Measurements from ENCODE around the gene GABRA4. TPM values are rescaled to one million over a fixed set of nuclear protein-coding genes. Genes with fewer than 3 reads are reported as not detected.

Gene GABRA4
- total RNA-seq, 1 experiment from 2014 or later: not detected

DNA sequence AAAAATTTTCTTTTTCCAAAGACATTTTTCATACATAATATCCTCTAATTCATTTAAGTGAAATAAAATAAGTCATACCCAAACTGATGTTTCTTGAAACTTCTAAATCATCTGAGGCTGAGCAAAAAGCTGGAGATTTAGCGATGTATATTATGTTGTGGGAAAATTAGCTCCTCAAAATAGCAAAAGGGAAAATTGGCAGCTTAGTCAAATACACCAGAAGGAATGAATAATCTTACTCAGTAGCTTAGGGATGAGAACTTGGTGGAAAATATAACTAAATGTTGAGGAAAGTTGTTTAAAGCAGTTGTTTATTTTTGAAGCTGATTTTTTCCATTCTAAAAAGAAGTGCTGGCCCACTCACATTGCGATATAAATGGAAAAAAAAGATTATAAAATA lies 40.9 kb downstream of the GABRA4 start:
- Mint-ChIP-seq H3K27me3 (ENCODE audit: low read depth) (no peaks in the 10 kb centered on the region; the same call in 1 of the 2 replicates), H3K36me3 (ENCODE audit: insufficient read depth in 1 of 3, low read depth in 3 of 3) (no peaks in the 10 kb centered on the region), H3K4me1 (no peaks in the 10 kb centered on the region), H3K9me3 (no peaks in the 10 kb centered on the region), H3K27ac (no peak overlapping the region), H3K4me3 (no peak overlapping the region)
- no CpG with 5 or more reads among the region's 2 CpGs for WGBS (ENCODE audit: extremely low coverage, insufficient read length, low lambda C conversion rate)
- Histone ChIP-seq H4K8ac (replicated peaks; ENCODE audit: insufficient read length, low read depth, low read length) (no peak overlapping the region), H3T11ph (ENCODE audit: low read length) (no peak overlapping the region), H3K4me1 (ENCODE audit: insufficient read depth, low read length) (no peaks in the 10 kb centered on the region), H3K27ac (ENCODE audit: insufficient read length, low read depth, low read length) (no peak overlapping the region), H4K5ac (ENCODE audit: insufficient read length, low read depth, low read length) (no peak overlapping the region), H3K4ac (ENCODE audit: low read depth, low read length) (no peak overlapping the region), H2BK12ac (ENCODE audit: insufficient read length, low read depth, low read length) (no peak overlapping the region), H3K56ac (ENCODE audit: insufficient read length, low read depth, low read length) (no peak overlapping the region), H2BK15ac (ENCODE audit: low read depth, low read length) (no peak overlapping the region), H3K14ac (ENCODE audit: insufficient read depth, low read length) (no peak overlapping the region), H3K23ac (ENCODE audit: insufficient read length, low read depth, low read length) (no peak overlapping the region), H3K79me1 (ENCODE audit: insufficient read depth, low read depth, low read length, poor library complexity, severe bottlenecking) (no peaks in the 10 kb centered on the region), H3K9me3 (ENCODE audit: control insufficient read depth, low read depth, low read length) (no peaks in the 10 kb centered on the region), H3K9ac (ENCODE audit: extremely low read depth, insufficient read length, low read length) (no peak overlapping the region), H3K27me3 (ENCODE audit: insufficient read depth, low read length) (no peaks in the 10 kb centered on the region), H2BK120ac (ENCODE audit: low read depth, low read length, poor library complexity, severe bottlenecking) (no peak overlapping the region), H2BK5ac (ENCODE audit: insufficient read length, low read length) (no peak overlapping the region), H4K20me1 (ENCODE audit: control insufficient read depth, insufficient read depth, insufficient read length) (no peaks in the 10 kb centered on the region), H3K4me2 (ENCODE audit: insufficient read depth, insufficient read length, low read length) (no peak overlapping the region), H2BK20ac (ENCODE audit: low read depth, low read length, poor library complexity, severe bottlenecking) (no peak overlapping the region), H2AK5ac (ENCODE audit: insufficient read length, low read length) (no peak overlapping the region), H3K23me2 (ENCODE audit: insufficient read length, low read depth, low read length, poor library complexity, severe bottlenecking) (no peaks in the 10 kb centered on the region), H2AFZ (ENCODE audit: low read length) (no peak overlapping the region), H4K91ac (ENCODE audit: insufficient read length, low read depth, low read length) (no peak overlapping the region), H3K79me2 (ENCODE audit: insufficient read depth, low read length) (no peaks in the 10 kb centered on the region), H3K18ac (ENCODE audit: insufficient read length, low read depth, low read length) (no peak overlapping the region)
- TF ChIP-seq CTCF (conservative IDR thresholded peaks at IDR 0.05): no peak
- no peak for DNase-seq
